GM19452 (cell line): Measurements from ENCODE around the gene NEGR1.

Source experiments
- ATAC-seq: cut with Tn5 transposase; IDR thresholded peaks from one replicate; pipeline ENCODE4 v1.9.1; 2021; ENCODE audit not compliant: unreplicated experiment

Gene NEGR1

GRCh38 chr1:71511505-71511904 is 770.8 kb downstream of the NEGR1 start:
- ATAC-seq: no peak

GRCh38 chr1:71510725-71511124 is 771.6 kb downstream of the NEGR1 start:
- ATAC-seq: no peak

- no peak for ATAC-seq
Measured at GRCh38 chr1:71509051-71509595, 773.2 kb downstream of the NEGR1 start.

- ATAC-seq: no peak
Measured at GRCh38 chr1:71502006-71502405, 780.3 kb downstream of the NEGR1 start.

GRCh38 chr1:71498542-71498941 is 783.8 kb downstream of the NEGR1 start:
- no peak for ATAC-seq

GRCh38 chr1:71494163-71494562 is 788.2 kb downstream of the NEGR1 start:
- ATAC-seq: no peak

GRCh38 chr1:71492298-71493041 is 789.9 kb downstream of the NEGR1 start:
- ATAC-seq: no peak

GRCh38 chr1:71490432-71490831 is 791.9 kb downstream of the NEGR1 start:
- no peak for ATAC-seq

GRCh38 chr1:71488555-71489252 is 793.6 kb downstream of the NEGR1 start:
- ATAC-seq: no peak

- ATAC-seq: no peak
Measured at GRCh38 chr1:71473331-71473730, 809.0 kb downstream of the NEGR1 start.

GRCh38 chr1:71465093-71465492 is 817.2 kb downstream of the NEGR1 start:
- no peak for ATAC-seq

- no peak for ATAC-seq
Measured at GRCh38 chr1:71464016-71464415, 818.3 kb downstream of the NEGR1 start.

- no peak for ATAC-seq
Measured at GRCh38 chr1:71463144-71463543, 819.2 kb downstream of the NEGR1 start.

- ATAC-seq: no peak
Measured at GRCh38 chr1:71462247-71462646, 820.1 kb downstream of the NEGR1 start.

- ATAC-seq: no peak
Measured at GRCh38 chr1:71461416-71461815, 820.9 kb downstream of the NEGR1 start.

- no peak for ATAC-seq
Measured at GRCh38 chr1:71448444-71448843, 833.9 kb downstream of the NEGR1 start.

- ATAC-seq: no peak
Measured at GRCh38 chr1:71438626-71439025, 843.7 kb downstream of the NEGR1 start.

- ATAC-seq: no peak
Measured at GRCh38 chr1:71435951-71436350, 846.4 kb downstream of the NEGR1 start.

- ATAC-seq: no peak
Measured at GRCh38 chr1:71434240-71434639, 848.1 kb downstream of the NEGR1 start.

- no peak for ATAC-seq
Measured at GRCh38 chr1:71428029-71428428, 854.3 kb downstream of the NEGR1 start.

GRCh38 chr1:71427066-71427465 is 855.3 kb downstream of the NEGR1 start:
- no peak for ATAC-seq

- no peak for ATAC-seq
Measured at GRCh38 chr1:71424536-71424935, 857.8 kb downstream of the NEGR1 start.
